GM12872 (cell line): ENCODE measurements around the gene FBRSL1.

ENCODE experiments used
- TF ChIP-seq, protein P1 (sequence below): IDR thresholded peaks from 3 replicates; pipeline ENCODE4 v1.5.1; 2011; ENCODE audit warnings: low read depth, mild to moderate bottlenecking, low read length, moderate library complexity; ENCODE audit not compliant: insufficient read depth

FBRSL1 gene

DNA sequence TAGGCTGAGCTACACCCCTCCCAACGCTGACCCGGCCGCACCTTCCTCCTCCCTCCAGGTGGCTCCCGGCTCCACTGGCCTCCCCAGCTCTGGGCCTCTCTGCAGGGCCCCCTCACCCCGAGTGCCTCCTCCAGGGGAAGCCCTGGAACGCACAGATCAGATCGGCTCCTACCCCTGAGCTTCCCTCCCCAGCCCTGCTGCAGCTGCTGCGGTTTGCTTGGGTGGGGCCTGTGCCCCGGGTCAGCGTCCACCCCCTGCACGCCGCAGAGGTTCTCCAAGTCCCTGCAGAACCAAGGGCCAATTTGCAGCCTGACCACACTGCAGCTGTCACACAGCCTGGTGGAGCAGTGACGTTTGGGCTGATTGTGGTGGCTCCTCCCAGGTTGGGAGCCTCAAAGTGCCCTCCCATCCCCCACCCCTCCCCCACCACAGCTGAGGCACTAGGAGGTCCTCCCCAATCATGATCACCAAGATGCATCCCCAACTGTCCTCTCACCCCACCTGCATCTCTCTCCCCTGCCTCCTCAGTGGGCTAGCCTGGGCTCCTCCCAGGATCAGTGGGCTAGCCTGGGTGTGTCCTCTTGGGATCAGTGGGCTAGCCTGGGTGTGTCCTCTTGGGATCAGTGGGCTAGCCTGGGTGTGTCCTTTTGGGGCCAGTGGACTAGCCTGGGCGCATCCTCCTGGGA is 12.8 kb upstream of the FBRSL1 start:
- TF ChIP-seq, protein P1, sequence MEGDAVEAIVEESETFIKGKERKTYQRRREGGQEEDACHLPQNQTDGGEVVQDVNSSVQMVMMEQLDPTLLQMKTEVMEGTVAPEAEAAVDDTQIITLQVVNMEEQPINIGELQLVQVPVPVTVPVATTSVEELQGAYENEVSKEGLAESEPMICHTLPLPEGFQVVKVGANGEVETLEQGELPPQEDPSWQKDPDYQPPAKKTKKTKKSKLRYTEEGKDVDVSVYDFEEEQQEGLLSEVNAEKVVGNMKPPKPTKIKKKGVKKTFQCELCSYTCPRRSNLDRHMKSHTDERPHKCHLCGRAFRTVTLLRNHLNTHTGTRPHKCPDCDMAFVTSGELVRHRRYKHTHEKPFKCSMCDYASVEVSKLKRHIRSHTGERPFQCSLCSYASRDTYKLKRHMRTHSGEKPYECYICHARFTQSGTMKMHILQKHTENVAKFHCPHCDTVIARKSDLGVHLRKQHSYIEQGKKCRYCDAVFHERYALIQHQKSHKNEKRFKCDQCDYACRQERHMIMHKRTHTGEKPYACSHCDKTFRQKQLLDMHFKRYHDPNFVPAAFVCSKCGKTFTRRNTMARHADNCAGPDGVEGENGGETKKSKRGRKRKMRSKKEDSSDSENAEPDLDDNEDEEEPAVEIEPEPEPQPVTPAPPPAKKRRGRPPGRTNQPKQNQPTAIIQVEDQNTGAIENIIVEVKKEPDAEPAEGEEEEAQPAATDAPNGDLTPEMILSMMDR, result no peak

DNA sequence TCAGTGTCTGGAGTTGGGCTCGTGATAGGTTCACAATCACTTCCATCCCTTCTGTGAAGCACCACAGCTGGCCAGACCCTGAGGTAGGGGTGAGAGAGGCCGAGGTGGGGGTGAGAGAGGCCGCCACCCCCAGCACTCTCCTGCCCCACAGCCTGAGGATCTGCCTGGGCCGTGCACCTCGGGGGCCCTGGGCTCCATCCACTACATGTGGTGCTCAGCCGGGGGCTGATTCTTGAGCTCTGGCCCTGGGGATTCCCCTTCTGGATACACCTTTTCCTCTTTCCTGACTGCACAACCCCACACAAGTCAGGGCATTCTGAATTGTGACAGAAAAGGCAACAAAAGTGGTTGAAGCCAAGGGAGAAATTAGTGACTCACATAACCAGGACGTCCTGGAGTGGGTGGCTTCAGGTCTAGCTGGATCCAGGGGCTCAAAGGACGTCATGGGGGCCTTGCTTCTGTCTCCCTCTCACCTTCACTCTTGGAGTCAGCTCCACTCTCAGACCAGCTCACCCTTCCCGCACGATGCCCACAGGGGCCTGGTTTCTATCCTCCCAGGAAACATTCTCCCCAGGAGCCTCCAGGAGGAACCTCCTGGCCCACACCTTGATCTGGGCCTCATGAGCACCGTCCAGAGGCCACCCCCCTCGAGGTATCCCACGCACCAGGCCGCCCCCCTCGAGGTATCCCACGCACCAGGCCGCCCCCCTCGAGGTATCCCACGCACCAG is 12.1 kb upstream of the FBRSL1 start:
- TF ChIP-seq, protein P1, result no peak

DNA sequence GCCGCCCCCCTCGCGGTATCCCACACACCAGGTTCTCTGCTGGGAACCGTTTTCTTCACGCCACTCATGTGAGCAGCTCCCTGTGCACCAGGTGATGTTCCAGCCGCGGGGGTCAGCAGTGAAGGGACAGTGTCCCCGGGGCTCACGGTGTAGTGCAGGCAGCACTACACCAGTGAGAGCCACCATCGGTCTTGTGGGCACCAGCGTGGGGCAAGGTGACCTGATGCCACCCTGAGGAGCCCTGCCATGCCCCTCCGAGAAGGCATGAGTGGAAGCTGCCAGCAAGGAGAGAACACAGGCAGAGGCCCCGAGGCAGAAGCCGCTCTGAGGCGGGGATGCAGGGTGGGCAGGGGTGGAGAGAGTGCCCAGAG is 11.5 kb upstream of the FBRSL1 start:
- TF ChIP-seq, protein P1, result no peak

DNA sequence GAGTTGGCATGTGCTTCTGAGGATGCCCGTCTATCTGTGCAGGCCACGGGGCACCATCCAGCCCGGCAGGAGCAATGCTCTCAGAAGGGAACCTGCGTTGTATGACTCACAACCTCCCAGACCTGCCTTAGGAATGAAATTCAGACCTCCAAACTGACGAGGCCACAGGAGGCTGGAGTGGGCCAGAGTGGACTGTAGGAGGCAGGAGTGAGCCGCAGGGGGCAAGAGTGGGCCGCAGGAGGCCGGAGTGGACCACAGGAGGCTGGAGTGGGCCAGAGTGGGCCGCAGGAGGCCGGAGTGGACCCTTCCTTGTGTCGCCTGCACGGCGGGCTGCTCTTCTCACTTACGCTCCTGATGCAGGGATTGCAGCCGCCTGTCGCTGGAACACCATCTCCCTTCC is 11.1 kb upstream of the FBRSL1 start:
- TF ChIP-seq, protein P1, result peak; percentile 23; the same call in 1 of the 3 replicates

DNA sequence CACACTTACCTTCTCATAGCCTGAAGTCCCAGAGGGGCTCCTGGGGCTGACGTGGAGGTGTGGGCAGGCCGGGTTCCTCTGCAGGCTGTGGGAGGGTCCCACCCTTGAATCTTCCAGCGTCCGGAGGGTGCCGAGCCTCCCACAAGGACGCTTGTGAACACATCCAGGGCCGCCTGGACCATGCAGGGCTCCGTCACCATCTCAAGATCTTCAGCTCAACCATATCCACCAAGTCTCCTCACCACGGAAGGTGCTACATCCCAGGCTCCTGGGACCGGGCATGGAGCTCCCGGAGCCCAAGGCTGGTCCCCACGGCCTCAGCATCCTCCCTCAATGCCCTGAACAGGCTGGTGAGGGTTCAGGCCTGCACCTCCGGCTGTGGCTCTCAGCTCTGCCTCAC is 10.7 kb upstream of the FBRSL1 start:
- TF ChIP-seq, protein P1, result no peak

DNA sequence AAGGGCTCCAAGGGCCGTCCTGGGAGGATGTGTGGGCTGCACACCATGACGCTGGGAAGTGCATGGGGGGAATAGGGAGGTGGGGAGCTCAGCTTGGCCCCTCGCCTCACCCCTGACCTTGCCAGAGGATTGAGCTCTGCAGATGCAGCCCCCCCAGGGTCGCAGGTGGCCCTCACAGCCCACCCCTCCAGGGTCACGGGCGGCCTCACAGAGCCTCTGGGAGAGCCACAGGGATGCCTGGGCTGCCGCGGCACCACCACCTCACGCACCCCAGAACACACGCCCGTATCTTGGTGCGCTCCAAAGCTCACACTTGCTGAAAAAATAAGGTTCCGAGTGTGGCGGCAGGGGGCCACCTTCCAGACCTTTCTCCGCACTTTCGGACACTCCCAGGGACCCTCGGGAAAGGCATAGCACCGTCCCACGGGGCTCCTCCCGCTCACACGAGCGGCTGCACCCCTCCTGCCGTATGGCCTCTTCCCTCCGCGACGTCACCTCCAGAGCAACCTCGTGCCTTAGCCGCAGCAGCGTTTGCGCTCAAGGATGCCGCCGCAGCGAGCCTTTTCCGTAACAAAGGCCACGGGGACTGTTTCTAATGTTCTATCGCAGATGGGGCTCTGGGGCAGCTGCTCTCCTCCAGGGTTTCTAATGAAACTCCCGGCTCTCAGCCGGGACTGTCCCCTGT is 9.9 kb upstream of the FBRSL1 start:
- TF ChIP-seq, protein P1, result no peak

DNA sequence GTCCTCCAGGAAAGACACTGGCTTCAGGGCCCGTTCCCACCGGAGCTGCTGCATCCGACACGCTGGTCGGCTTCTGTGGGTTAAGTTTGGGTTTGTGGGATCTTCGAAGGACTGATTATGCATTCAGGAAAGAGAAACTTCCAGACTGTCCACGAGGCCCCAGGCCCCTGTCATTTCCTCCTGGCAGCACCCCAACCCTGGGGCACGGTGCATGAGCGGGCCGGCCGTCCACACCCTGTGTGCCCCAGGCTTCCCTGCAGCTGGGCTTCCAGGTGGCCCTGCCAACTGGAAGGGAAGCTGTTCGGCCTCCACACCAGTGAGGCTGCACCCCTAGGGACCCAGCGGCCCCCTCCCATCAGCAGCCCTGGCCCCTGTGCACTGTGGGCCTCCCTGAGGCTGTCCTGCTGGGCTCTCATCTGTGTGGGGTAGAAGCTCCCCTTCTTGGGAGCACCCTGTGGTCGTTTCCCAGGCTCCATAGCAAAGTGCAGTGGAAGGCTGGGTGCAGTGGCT is 9.3 kb upstream of the FBRSL1 start:
- TF ChIP-seq, protein P1, result no peak
